ENCODE data around the gene PYGB.
A peak's percentile ranks its signal among the peaks of the same experiment; 100 is the strongest.
"Not testable (repeated sequence)": the region's sequence is repeated elsewhere in the genome, so short reads cannot be mapped to it uniquely, and the experiment has no call there.

PYGB gene

DNA sequence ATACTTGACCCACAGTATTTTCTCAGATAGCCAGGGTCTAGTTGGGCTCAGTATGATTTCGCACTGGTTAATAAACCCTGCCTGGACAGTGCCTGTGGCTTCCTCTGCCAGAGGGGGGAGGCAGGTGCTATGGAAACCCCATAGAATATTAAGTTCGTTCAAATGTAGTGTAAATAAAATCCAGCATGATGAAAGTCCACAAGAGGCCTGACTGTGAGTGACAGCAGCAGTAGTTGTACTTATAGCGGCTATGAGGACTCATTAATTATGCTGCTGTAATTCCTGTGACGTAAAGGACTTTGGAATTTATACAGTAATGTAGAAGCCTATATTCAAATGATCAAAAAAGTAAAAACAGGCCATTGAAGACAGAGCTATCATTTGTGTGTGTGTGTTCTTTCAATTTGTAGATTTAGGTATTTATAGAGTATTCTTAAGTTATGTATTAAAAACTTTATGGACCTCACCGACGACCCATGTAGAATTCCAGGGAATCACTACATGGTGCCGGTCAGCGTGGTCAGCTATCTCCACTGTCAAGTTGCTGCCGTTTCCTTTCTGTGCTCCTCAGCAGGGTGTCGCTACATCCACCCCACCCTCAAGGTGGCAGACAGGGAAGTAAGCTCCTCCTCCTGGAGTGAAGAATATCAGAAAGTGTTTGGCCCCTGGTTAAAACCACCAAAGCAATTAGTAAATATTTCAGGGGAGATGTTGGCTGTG lies 10.0 kb downstream of the PYGB start:
- DNase-seq (ENCODE audit: low read depth in 1 of 2, low spot score in 1 of 2): no peak
- no peak for TF ChIP-seq JUND (IDR thresholded peaks at IDR 0.05; ENCODE audit: low read depth)
- in situ Hi-C loops (cut with HindIII; ENCODE audit: low pct_unique_long_range_greater_than_20kb, low sequenced_read_pairs): no loop called here

DNA sequence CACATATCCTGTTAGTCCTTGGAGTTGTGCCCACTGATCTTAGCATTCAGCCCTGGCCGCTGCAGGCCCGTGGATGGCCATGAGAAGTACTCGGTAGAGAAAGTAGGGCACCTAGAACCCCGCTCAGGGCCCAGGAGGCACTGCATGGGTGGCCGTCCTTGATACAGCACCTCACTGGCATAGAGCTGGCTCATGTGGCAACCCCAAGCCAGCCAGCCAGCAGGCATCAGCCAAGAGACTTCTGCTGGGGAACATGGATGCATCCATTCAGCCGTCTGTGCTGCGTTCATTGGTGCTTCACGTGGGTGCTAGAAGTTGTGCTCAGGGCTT lies 10.6 kb downstream of the PYGB start:
- no peak for DNase-seq (ENCODE audit: low read depth in 1 of 2, low spot score in 1 of 2)
- in situ Hi-C loops (cut with HindIII; ENCODE audit: low pct_unique_long_range_greater_than_20kb, low sequenced_read_pairs): no loop called here
- no peak for TF ChIP-seq JUND (IDR thresholded peaks at IDR 0.05; ENCODE audit: low read depth)

DNA sequence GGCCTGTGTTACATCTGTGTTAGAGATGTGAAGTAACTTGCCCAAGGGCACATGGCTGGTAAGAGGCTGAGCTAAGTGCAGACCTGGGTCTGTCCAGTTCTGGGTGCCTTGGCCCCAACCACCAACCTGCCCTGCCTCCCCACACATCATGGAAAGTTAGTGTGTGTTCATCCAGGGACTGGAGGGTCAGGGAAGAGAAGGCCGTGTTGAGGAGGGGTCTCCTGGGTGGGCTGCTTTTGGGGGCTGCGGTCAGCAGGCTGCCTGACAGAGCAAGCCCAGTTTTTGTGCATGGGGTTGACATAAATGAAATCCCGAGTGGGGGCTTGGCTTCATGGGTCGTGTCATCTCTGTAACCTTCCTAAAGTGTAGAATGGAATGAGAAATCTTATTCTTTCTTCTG lies 10.9 kb downstream of the PYGB start:
- in situ Hi-C loops (cut with HindIII; ENCODE audit: low pct_unique_long_range_greater_than_20kb, low sequenced_read_pairs): no loop called here
- no peak for TF ChIP-seq JUND (IDR thresholded peaks at IDR 0.05; ENCODE audit: low read depth)
- no peak for DNase-seq (ENCODE audit: low read depth in 1 of 2, low spot score in 1 of 2)

DNA sequence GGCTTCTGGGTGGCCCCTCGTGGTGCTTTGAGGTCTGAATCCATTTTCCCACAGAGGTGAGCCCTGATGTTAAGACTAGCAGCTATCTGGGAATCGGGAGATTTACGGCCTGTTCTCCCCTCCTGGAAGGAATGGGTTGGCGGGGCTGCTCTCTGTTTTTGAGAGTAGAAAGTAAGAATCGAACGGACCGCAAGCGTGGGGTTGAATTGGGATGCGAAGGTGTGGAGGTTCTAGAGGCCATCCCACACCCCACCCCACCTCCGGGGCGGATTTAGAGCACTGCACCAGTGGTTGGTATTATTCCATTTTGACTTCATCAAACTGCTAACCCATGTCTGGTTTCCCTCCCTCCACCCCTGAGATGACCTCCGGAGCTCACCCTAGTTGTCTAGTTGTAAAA lies 11.5 kb downstream of the PYGB start:
- DNase-seq (ENCODE audit: low read depth in 1 of 2, low spot score in 1 of 2): no peak
- TF ChIP-seq JUND (IDR thresholded peaks at IDR 0.05; ENCODE audit: low read depth): no peak
- in situ Hi-C loops (cut with HindIII; ENCODE audit: low pct_unique_long_range_greater_than_20kb, low sequenced_read_pairs): no loop called here

DNA sequence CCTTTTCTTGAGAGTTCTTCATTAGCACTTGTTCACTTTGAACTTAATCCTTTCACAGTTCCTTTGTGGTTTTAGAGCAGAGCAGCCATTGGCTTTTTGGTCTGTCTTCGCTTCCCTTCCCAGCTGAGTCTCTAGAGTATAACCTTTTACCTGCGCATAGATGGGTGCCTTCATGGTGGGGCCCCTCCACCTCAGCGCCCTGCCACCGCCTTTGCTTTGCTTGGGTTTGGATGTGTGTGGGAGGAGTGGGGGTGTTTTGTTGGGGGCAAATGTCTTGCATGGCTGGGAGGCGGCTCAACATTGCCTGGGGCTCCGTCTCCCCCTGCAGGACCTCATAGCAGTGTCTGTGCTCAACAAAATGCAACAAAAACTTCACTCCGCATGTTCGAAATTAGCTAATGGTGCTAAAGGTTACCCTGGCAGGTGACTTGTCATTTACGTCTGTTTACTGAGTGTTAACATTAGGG lies 11.9 kb downstream of the PYGB start:
- no peak for DNase-seq (ENCODE audit: low read depth in 1 of 2, low spot score in 1 of 2)
- in situ Hi-C loops (cut with HindIII; ENCODE audit: low pct_unique_long_range_greater_than_20kb, low sequenced_read_pairs): no loop called here
- no peak for TF ChIP-seq JUND (IDR thresholded peaks at IDR 0.05; ENCODE audit: low read depth)

DNA sequence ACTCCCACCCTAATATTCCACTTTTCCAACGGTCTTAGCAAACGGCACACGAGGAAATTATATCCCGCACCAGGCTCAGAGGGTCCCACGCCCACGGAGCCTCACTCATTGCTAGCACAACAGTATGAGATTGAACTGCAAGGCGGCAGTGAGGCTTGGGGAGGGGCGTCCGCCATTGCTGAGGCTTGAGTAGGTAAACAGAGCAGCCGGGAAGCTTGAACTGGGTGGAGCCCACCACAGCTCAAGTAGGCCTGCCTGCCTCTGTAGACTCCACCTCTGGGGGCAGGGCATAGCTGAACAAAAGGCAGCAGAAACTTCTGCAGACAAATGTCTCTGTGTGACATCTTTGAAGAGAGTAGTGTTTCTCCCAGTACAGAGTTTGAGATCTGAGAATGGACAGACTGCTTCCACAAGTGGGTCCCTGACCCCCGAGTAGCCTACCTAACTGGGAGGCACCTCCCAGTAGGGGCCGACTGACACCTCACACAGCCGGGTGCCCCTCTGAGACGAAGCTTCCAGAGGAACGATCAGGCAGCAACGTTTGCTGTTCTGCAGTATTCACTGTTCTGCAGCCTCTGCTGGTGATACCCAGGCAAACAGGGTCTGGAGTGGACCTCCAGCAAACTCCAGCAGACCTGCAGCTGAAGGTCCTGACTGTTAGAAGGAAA lies 13.0 kb downstream of the PYGB start:
- in situ Hi-C loops (cut with HindIII; ENCODE audit: low pct_unique_long_range_greater_than_20kb, low sequenced_read_pairs); DNase-seq (ENCODE audit: low read depth in 1 of 2, low spot score in 1 of 2): not testable (repeated sequence)

DNA sequence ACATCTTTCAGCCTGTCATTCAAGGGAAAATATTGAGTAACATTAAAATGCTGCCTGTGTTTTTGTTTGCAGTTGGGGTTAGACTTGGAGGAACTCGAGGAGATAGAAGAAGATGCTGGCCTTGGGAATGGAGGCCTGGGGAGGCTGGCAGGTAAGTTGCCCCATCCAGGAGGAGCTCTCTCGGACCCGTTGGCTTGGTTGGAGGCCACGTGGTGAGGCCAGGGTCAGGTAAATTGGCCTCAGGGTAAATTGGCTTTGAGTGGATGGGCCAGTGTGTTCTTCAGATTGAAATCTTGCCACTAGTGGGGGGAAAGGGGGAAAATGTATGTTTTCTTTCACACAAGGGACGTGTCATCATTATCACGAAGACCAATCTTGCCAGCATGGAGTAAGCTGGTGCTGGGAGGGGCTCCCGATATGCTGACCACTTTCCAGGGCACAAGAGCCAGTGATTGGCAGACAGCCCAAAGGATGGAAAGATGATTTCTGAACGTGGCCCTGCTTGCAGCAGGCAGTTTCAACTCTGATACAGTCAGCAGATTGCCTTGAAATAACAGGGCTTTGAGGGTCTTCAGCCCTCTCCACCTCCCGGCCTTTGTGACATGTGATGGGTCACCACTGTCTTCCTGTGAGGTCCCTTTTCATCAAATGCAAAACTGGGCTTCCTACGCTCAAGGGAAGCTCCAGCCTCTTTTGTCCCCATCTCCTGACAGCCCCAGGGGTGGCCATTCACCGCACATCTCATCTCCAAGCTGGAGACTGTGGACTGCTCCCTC lies 21.4 kb downstream of the PYGB start:
- no peak for TF ChIP-seq JUND (IDR thresholded peaks at IDR 0.05; ENCODE audit: low read depth)
- in situ Hi-C loops (cut with HindIII; ENCODE audit: low pct_unique_long_range_greater_than_20kb, low sequenced_read_pairs): no loop called here
- peak in 1 of 2 experiments; percentile 51 for DNase-seq (ENCODE audit: low read depth in 1 of 2, low spot score in 1 of 2)

DNA sequence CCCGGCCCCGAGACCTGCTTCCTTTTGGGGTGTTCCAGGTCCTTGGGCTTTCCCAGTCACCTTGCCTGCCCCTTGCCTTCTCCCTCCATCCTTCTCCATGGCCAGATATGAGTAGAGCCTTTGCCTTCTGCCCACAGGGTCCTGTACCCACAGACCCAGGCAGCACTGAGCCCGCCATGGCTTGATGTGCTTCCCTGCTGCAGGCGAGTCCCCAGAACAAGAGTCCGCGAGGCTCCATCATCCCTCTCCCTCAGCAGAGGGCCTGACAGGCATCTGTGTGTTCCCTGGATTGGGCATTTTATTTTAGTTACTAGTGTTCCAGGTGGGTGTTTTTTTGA lies 21.9 kb downstream of the PYGB start:
- TF ChIP-seq JUND (IDR thresholded peaks at IDR 0.05; ENCODE audit: low read depth): no peak
- DNase-seq (ENCODE audit: low read depth in 1 of 2, low spot score in 1 of 2): no peak
- in situ Hi-C loops (cut with HindIII; ENCODE audit: low pct_unique_long_range_greater_than_20kb, low sequenced_read_pairs): no loop called here

DNA sequence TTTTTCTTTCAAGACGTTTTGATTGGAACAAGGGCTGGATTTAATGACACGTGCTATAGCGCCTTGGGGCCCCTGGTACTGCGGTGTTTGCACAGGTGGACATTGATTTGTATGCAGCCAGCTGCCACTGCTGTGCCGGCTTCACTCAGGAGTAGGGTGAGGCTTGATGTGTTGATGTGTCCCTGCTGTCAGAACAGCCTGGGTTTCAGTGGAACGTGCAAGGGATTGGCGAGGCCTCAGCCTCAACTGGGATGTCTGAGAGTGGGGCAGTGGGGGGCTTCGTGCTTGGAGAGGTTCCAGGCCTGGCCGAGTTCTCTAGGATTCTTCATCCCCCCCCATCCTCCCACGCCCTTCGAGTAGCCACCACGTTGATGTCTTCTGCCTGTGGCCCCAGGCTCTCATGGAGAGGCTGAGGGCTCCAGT lies 23.0 kb downstream of the PYGB start:
- no peak for TF ChIP-seq JUND (IDR thresholded peaks at IDR 0.05; ENCODE audit: low read depth)
- in situ Hi-C loops (cut with HindIII; ENCODE audit: low pct_unique_long_range_greater_than_20kb, low sequenced_read_pairs): no loop called here
- DNase-seq (ENCODE audit: low read depth in 1 of 2, low spot score in 1 of 2): no peak

DNA sequence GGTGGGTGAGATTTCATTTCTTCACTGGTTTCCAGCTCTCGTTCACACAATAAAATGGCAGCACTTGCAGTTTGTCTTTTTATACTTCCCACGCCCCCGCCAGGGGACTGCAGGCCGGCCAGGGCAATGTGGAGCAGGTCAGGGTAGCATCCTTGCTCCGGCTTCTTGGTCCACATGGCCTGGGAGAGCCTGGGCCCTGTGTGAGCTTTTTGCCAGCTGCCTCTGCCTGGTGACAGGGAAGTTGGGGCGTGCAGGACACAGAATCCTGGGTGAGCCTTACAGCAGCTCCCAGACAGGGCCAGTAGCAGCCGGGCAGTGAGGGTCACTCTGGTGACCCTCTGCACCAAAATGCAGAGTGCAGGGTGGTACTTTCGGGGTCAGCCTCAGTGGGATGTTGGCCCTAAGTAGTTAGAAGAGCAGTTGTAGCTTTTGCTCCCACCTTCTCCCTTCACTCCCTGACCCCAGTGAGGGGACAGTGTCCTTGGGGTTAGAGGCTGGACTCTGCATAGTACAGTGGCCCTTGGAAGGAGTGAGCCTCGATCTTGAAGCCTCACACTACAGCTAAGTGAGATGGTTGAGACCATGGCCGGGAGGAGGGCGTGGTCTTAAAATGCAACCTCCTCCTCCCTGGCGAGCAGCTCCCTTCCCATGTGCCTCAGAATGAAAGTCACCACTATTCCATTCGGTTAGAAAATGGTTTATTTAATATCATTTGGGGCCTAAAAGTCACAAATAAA lies 23.8 kb downstream of the PYGB start:
- in situ Hi-C loops (cut with HindIII; ENCODE audit: low pct_unique_long_range_greater_than_20kb, low sequenced_read_pairs): no loop called here
- TF ChIP-seq JUND (IDR thresholded peaks at IDR 0.05; ENCODE audit: low read depth): no peak
- no peak for DNase-seq (ENCODE audit: low read depth in 1 of 2, low spot score in 1 of 2)

DNA sequence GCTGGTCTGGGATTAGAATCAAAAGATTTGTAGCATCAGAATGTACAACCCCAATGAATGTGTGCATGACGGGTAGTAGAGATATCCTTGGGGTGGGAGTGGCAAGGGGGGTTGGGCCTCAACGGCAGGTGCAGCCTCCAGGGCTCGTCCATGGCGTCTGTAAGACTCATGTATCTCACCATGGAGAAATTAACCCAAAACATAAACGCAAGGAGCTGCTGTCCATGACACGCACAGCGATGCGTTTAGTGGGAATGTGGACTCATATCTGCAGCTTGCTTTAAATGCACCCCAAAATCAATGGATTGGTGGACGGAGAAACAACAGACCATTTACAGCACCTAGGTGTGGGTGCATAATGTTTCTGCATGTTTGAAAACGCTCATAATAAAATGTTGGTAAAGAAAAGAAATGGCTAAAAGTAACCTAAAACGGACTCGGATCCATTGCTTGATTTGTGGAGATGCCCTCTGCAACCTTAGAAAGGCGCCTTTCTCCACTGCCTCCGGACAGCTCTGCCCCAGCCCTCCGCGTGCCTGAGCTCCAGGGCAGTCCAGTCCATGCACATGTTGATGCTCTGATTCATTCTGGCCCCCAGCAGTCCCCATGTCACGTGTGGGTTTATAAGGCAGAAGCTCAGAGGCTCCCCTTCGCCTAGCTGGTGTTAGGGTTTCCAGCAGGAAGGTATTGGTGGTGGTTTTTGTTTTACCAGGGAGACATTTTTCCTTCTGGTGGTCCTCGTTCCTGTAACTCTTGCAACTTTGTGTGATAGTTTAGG lies 24.5 kb downstream of the PYGB start:
- no peak for TF ChIP-seq JUND (IDR thresholded peaks at IDR 0.05; ENCODE audit: low read depth)
- DNase-seq (ENCODE audit: low read depth in 1 of 2, low spot score in 1 of 2): no peak
- in situ Hi-C loops (cut with HindIII; ENCODE audit: low pct_unique_long_range_greater_than_20kb, low sequenced_read_pairs): no loop called here

DNA sequence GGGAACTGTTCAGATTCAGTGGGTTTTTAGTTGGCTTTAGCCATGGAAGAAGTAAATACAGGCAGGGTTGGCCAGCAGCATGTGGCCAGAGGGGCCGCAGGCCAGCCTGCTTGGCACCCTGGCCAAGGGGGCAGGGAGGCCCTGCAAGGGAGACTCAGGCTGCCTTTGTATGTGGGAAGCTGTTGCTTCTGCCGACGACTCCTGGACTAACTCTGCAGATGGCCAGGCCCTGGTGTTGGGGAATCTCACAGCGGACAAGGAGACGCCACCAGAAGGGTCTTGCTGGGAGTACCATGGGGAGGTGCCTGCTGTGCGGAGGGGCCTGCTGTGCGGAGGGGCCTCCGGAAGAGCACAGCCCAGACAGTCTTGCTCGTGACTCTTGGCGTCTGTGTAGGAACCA lies 25.2 kb downstream of the PYGB start:
- in situ Hi-C loops (cut with HindIII; ENCODE audit: low pct_unique_long_range_greater_than_20kb, low sequenced_read_pairs): no loop called here
- DNase-seq (ENCODE audit: low read depth in 1 of 2, low spot score in 1 of 2): no peak
- TF ChIP-seq JUND (IDR thresholded peaks at IDR 0.05; ENCODE audit: low read depth): no peak

Data from T47D (cell line).